Cardiac muscle cell (in vitro differentiated cells and primary cell): ENCODE results near the gene CCM2L. TPM values are rescaled to one million over a fixed set of nuclear protein-coding genes. Genes with fewer than 3 reads are reported as not detected.
"Not testable (repeated sequence)": the region's sequence is repeated elsewhere in the genome, so short reads cannot be mapped to it uniquely, and the experiment has no call there.

Source experiments
- DNase-seq, 2 donors: peaks; one replicate each; pipeline versions ENCODE4 v3.0.0 to v3.0.0-alpha.2; 2010 to 2017; ENCODE audit warnings: low read depth in 1 of 2, low spot score in 1 of 2
- H3K27ac ChIP-seq: fragments of 200-600 bp; sonication (generic); 2 replicates; pipeline ENCODE4 v1.5.1; 2016
- H3K27me3 ChIP-seq: fragments of 200-600 bp; sonication (generic); 2 replicates; pipeline ENCODE4 v1.6.0; 2016; ENCODE audit warnings: control low read depth
- H3K36me3 ChIP-seq: fragments of 200-600 bp; sonication (generic); 2 replicates; pipeline ENCODE4 v1.5.1; 2016; ENCODE audit warnings: control low read depth
- H3K4me1 ChIP-seq: fragments of 200-600 bp; sonication (generic); 2 replicates; pipeline ENCODE4 v1.8.1; 2017; ENCODE audit warnings: low read depth, mild to moderate bottlenecking, mixed run types
- H3K4me3 ChIP-seq: fragments of 200-600 bp; sonication (generic); 2 replicates; pipeline ENCODE4 v1.5.1; 2016; ENCODE audit warnings: mild to moderate bottlenecking
- H3K9me3 ChIP-seq: fragments of 200-600 bp; sonication (generic); 2 replicates; pipeline ENCODE4 v1.5.1; 2017; ENCODE audit warnings: low read depth, mild to moderate bottlenecking, control low read depth
- CTCF ChIP-seq: IDR thresholded peaks from 2 replicates; pipeline ENCODE4 v1.5.1; 2012; ENCODE audit warnings: low read depth, mild to moderate bottlenecking, low read length
- polyA plus RNA-seq: library from polyadenylated mRNA; unstranded; fragments of >200 nt; fragmentation: Nextera tagmentation; extraction: Ambion mirVana; gene quantifications from 2 replicates; pipeline ENCODE4 v1.2.1, GENCODE V29; 2016
- total RNA-seq: library from RNA; depleted of rRNA; stranded (reverse); fragments of >200 nt; gene quantifications from 2 replicates; pipeline ENCODE4 v1.2.3, GENCODE V29; 2016

CCM2L gene
- total and polyA plus RNA-seq, 2 experiments from 2014 or later: 0.35 to 0.69 TPM

DNA sequence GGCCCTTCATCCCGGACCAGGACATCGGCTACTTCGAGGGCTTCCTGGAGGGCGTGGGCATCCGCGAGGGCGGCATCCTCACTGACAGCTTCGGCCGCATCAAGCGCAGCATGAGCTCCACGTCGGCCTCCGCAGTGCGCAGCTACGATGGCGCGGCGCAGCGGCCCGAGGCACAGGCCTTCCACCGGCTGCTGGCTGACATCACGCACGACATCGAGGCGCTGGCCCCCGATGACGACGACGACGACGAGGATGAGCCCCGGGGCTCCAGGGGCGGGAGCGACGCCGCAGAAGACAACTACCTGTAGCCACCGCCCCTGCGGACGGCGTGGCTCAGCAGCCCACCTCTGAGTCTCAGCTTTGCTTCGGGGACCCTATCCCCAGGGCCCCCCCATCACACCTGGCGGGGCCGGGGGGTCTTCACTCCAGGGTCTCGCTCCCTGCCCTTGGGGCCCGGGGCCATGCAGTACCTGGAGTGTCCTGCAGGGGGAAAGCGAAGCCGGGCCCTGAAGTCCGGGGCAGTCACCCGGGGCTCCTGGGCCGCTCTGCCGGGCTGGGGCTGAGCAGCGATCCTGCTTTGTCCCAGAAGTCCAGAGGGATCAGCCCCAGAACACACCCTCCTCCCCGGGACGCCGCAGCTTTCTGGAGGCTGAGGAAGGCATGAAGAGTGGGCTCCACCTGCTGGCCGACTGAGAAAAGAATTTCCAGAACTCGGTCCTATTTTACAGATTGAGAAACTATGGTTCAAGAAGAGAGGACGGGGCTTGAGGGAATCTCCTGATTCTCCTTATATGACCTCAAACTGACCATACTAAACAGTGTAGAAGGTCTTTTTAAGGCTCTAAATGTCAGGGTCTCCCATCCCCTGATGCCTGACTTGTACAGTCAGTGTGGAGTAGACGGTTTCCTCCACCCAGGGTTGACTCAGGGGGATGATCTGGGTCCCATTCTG, 21.0 kb downstream of the CCM2L start:
- H3K4me3 ChIP-seq: peak overlapping the region; percentile 14
- DNase-seq: peak; percentile 88
- H3K4me1 ChIP-seq: no peaks in the 10 kb centered on the region
- no peak overlapping the region for H3K27ac ChIP-seq
- TF ChIP-seq CTCF: peak; percentile 91
- H3K36me3 ChIP-seq: no peaks in the 10 kb centered on the region
- H3K27me3 ChIP-seq: peaks cover 23% of the 10 kb centered on the region
- H3K9me3 ChIP-seq: no peaks in the 10 kb centered on the region

- Histone ChIP-seq H3K9me3 (no peaks in the 10 kb centered on the region), H3K4me1 (no peaks in the 10 kb centered on the region), H3K27me3 (peaks cover 23% of the 10 kb centered on the region), H3K4me3 (no peak overlapping the region), H3K27ac (no peak overlapping the region), H3K36me3 (no peaks in the 10 kb centered on the region)
- no peak for DNase-seq
- TF ChIP-seq CTCF: no peak
These were observed 23.1 kb downstream of the CCM2L start for GRCh38 chr20:32033316-32033715.

DNA sequence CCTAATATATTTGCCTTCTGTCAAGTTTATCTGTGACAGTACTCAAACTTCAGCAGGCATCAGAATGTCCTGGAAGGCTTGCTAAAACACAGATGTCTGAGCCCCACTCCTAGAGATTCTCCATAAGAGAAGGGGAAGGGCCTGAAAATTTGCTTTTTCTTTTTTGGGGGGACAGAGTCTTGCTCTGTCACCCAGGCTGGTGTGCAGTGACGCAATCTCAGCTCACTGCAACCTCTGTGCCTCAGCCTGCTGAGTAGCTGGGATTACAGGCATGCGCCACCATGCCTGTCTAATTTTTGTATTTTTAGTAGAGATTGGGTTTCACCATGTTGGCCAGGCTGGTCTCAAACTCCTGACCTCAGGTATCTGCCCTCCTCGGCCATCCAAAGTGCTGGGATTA, 23.5 kb downstream of the CCM2L start:
- not testable (repeated sequence) for DNase-seq
- H3K27me3 ChIP-seq: peaks cover 23% of the 10 kb centered on the region

GRCh38 chr20:32034581-32035425, 24.6 kb downstream of the CCM2L start:
- DNase-seq: no peak
- no peak overlapping the region for H3K27ac ChIP-seq

More for the DNA sequence above, 23.5 kb downstream of the CCM2L start:
- not testable (repeated sequence) for H3K9me3 ChIP-seq, H3K4me3 ChIP-seq, H3K27ac ChIP-seq, H3K4me1 ChIP-seq, H3K36me3 ChIP-seq

GRCh38 chr20:32035426-32035779, 25.2 kb downstream of the CCM2L start:
- DNase-seq: no peak
- no peaks in the 10 kb centered on the region for H3K36me3 ChIP-seq
- no peaks in the 10 kb centered on the region for H3K4me1 ChIP-seq
- peaks cover 23% of the 10 kb centered on the region for H3K27me3 ChIP-seq
- no peak overlapping the region for H3K4me3 ChIP-seq
- no peaks in the 10 kb centered on the region for H3K9me3 ChIP-seq
- H3K27ac ChIP-seq: no peak overlapping the region
- no peak for TF ChIP-seq CTCF

More at GRCh38 chr20:32034581-32035425, 24.6 kb downstream of the CCM2L start:
- no peaks in the 10 kb centered on the region for H3K4me1 ChIP-seq
- H3K9me3 ChIP-seq: no peaks in the 10 kb centered on the region
- no peak overlapping the region for H3K4me3 ChIP-seq
- H3K36me3 ChIP-seq: no peaks in the 10 kb centered on the region
- peaks cover 23% of the 10 kb centered on the region for H3K27me3 ChIP-seq
- peak; percentile 6 for TF ChIP-seq CTCF
